Erythroblast (primary cell): ENCODE data around the gene ARFGAP2.

ENCODE experiments used
- GATA1 ChIP-seq: IDR thresholded peaks from 2 replicates; pipeline ENCODE4 v1.6.1; 2011; ENCODE audit warnings: low read depth, mild to moderate bottlenecking, control low read depth, low read length, moderate library complexity
- POLR2A ChIP-seq: IDR thresholded peaks from 2 replicates; pipeline ENCODE4 v1.6.1; 2011; ENCODE audit warnings: mild to moderate bottlenecking, low read length

- TF ChIP-seq POLR2A (no peak), GATA1 (no peak)
Measured at GRCh38 chr11:47172740-47173336, 3.8 kb downstream of the ARFGAP2 start.
